Measurements from ENCODE around the gene RIN3.
"Not testable (repeated sequence)": the region's sequence is repeated elsewhere in the genome, so short reads cannot be mapped to it uniquely, and the experiment has no call there.

RIN3 gene

GRCh38 chr14:92676403-92677086, 163.0 kb downstream of the RIN3 start:
- H3K4me3 ChIP-seq (ENCODE audit: low read length) = no peak overlapping the region
- no peaks in the 10 kb centered on the region for H3K9me3 ChIP-seq (ENCODE audit: control insufficient read depth, low read length)
- peaks cover 7% of the 10 kb centered on the region for H3K4me1 ChIP-seq (ENCODE audit: control insufficient read depth, insufficient read depth, low read length)
- no peaks in the 10 kb centered on the region for H3K36me3 ChIP-seq (ENCODE audit: control insufficient read depth, insufficient read depth, low read length)
- no peaks in the 10 kb centered on the region for H3K27me3 ChIP-seq (ENCODE audit: control insufficient read depth, insufficient read depth, low read length)
- no peak overlapping the region for H3K9ac ChIP-seq (ENCODE audit: low read length)

GRCh38 chr14:92677087-92677668, 163.6 kb downstream of the RIN3 start:
- H3K9me3 ChIP-seq (ENCODE audit: control insufficient read depth, low read length) = no peaks in the 10 kb centered on the region
- no peaks in the 10 kb centered on the region for H3K36me3 ChIP-seq (ENCODE audit: control insufficient read depth, insufficient read depth, low read length)
- no peaks in the 10 kb centered on the region for H3K27me3 ChIP-seq (ENCODE audit: control insufficient read depth, insufficient read depth, low read length)
- H3K9ac ChIP-seq (ENCODE audit: low read length) = no peak overlapping the region
- peaks cover 7% of the 10 kb centered on the region for H3K4me1 ChIP-seq (ENCODE audit: control insufficient read depth, insufficient read depth, low read length)
- no peak overlapping the region for H3K4me3 ChIP-seq (ENCODE audit: low read length)

GRCh38 chr14:92677955-92678354, 164.4 kb downstream of the RIN3 start:
- no peak overlapping the region for H3K4me3 ChIP-seq (ENCODE audit: low read length)
- no peak overlapping the region for H3K9ac ChIP-seq (ENCODE audit: low read length)
- H3K9me3 ChIP-seq (ENCODE audit: control insufficient read depth, low read length) = no peaks in the 10 kb centered on the region
- peaks cover 7% of the 10 kb centered on the region for H3K4me1 ChIP-seq (ENCODE audit: control insufficient read depth, insufficient read depth, low read length)
- no peaks in the 10 kb centered on the region for H3K36me3 ChIP-seq (ENCODE audit: control insufficient read depth, insufficient read depth, low read length)
- H3K27me3 ChIP-seq (ENCODE audit: control insufficient read depth, insufficient read depth, low read length) = no peaks in the 10 kb centered on the region

DNA sequence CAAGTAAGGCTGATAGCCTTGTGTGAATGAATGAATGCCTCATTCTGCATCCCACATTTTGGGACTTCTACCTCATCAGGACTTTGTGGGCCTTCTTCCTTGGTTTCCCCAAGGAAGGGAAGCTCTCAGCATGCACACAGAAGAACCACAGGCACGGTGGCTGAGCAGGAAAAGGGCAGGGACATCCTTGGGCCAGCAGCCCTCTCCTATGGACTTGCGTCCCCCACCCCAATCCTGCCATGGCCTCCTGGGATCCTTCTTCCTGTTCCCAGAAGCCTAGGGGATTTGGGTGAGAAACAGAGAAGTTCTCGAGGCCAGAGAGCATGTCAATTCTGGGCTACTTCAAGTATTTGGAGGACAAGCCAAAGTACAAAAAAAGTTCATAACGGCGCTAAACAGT, 165.2 kb downstream of the RIN3 start:
- H3K9me3 ChIP-seq (ENCODE audit: control insufficient read depth, low read length) = no peaks in the 10 kb centered on the region
- no peaks in the 10 kb centered on the region for H3K36me3 ChIP-seq (ENCODE audit: control insufficient read depth, insufficient read depth, low read length)
- no peak overlapping the region for H3K4me3 ChIP-seq (ENCODE audit: low read length)
- H3K27me3 ChIP-seq (ENCODE audit: control insufficient read depth, insufficient read depth, low read length) = no peaks in the 10 kb centered on the region
- no peak overlapping the region for H3K9ac ChIP-seq (ENCODE audit: low read length)
- H3K4me1 ChIP-seq (ENCODE audit: control insufficient read depth, insufficient read depth, low read length) = peaks cover 7% of the 10 kb centered on the region

DNA sequence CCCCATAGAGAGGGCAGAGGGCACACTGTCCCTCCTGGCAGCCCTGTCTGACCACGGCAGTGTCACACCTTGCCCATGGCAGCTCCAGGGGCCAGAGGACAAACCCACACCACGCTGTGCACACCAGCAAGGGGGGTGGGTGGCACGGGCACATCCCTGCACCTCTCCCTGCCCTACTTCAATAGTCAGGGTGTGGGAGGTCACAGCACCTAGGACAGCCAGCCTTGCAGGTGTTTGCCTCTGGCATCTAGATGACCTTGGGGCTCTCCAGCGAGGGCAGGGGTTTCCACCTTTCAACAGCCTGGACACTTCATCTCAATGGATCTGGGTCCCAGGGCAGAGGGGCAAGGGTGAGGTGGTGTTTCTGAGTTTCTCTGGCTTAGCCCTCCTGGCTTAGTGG, 165.7 kb downstream of the RIN3 start:
- H3K4me3 ChIP-seq (ENCODE audit: low read length) = no peak overlapping the region
- H3K27me3 ChIP-seq (ENCODE audit: control insufficient read depth, insufficient read depth, low read length) = no peaks in the 10 kb centered on the region
- no peaks in the 10 kb centered on the region for H3K36me3 ChIP-seq (ENCODE audit: control insufficient read depth, insufficient read depth, low read length)
- no peak overlapping the region for H3K9ac ChIP-seq (ENCODE audit: low read length)
- no peaks in the 10 kb centered on the region for H3K9me3 ChIP-seq (ENCODE audit: control insufficient read depth, low read length)
- H3K4me1 ChIP-seq (ENCODE audit: control insufficient read depth, insufficient read depth, low read length) = peaks cover 7% of the 10 kb centered on the region

- H3K4me1 ChIP-seq (ENCODE audit: control insufficient read depth, insufficient read depth, low read length) = peaks cover 14% of the 10 kb centered on the region
- H3K36me3 ChIP-seq (ENCODE audit: control insufficient read depth, insufficient read depth, low read length); H3K27me3 ChIP-seq (ENCODE audit: control insufficient read depth, insufficient read depth, low read length); H3K9me3 ChIP-seq (ENCODE audit: control insufficient read depth, low read length); H3K4me3 ChIP-seq (ENCODE audit: low read length); H3K9ac ChIP-seq (ENCODE audit: low read length): not testable (repeated sequence)
Observed at GRCh38 chr14:92680330-92680729, 166.7 kb downstream of the RIN3 start.

- Histone ChIP-seq H3K9me3 (ENCODE audit: control insufficient read depth, low read length) (no peaks in the 10 kb centered on the region), H3K9ac (ENCODE audit: low read length) (no peak overlapping the region), H3K4me1 (ENCODE audit: control insufficient read depth, insufficient read depth, low read length) (peaks cover 15% of the 10 kb centered on the region), H3K4me3 (ENCODE audit: low read length) (no peak overlapping the region), H3K27me3 (ENCODE audit: control insufficient read depth, insufficient read depth, low read length) (no peaks in the 10 kb centered on the region), H3K36me3 (ENCODE audit: control insufficient read depth, insufficient read depth, low read length) (no peaks in the 10 kb centered on the region)
Observed at GRCh38 chr14:92680781-92681650, 167.4 kb downstream of the RIN3 start.

- H3K4me1 ChIP-seq (ENCODE audit: control insufficient read depth, insufficient read depth, low read length) = peaks cover 31% of the 10 kb centered on the region
- no peaks in the 10 kb centered on the region for H3K9me3 ChIP-seq (ENCODE audit: control insufficient read depth, low read length)
- H3K4me3 ChIP-seq (ENCODE audit: low read length) = no peak overlapping the region
- H3K9ac ChIP-seq (ENCODE audit: low read length) = no peak overlapping the region
- H3K27me3 ChIP-seq (ENCODE audit: control insufficient read depth, insufficient read depth, low read length) = no peaks in the 10 kb centered on the region
- H3K36me3 ChIP-seq (ENCODE audit: control insufficient read depth, insufficient read depth, low read length) = no peaks in the 10 kb centered on the region
Observed at GRCh38 chr14:92683041-92683440, 169.5 kb downstream of the RIN3 start.

GRCh38 chr14:92684801-92685560, 171.4 kb downstream of the RIN3 start:
- no peaks in the 10 kb centered on the region for H3K36me3 ChIP-seq (ENCODE audit: control insufficient read depth, insufficient read depth, low read length)

GRCh38 chr14:92685784-92686355, 172.3 kb downstream of the RIN3 start:
- Histone ChIP-seq H3K9me3 (ENCODE audit: control insufficient read depth, low read length) (no peaks in the 10 kb centered on the region), H3K27me3 (ENCODE audit: control insufficient read depth, insufficient read depth, low read length) (no peaks in the 10 kb centered on the region), H3K4me1 (ENCODE audit: control insufficient read depth, insufficient read depth, low read length) (peaks cover 42% of the 10 kb centered on the region), H3K36me3 (ENCODE audit: control insufficient read depth, insufficient read depth, low read length) (no peaks in the 10 kb centered on the region), H3K9ac (ENCODE audit: low read length) (no peak overlapping the region), H3K4me3 (ENCODE audit: low read length) (no peak overlapping the region)

More at GRCh38 chr14:92684801-92685560, 171.4 kb downstream of the RIN3 start:
- H3K27me3 ChIP-seq (ENCODE audit: control insufficient read depth, insufficient read depth, low read length) = no peaks in the 10 kb centered on the region
- no peaks in the 10 kb centered on the region for H3K9me3 ChIP-seq (ENCODE audit: control insufficient read depth, low read length)
- peaks cover 40% of the 10 kb centered on the region for H3K4me1 ChIP-seq (ENCODE audit: control insufficient read depth, insufficient read depth, low read length)
- no peak overlapping the region for H3K4me3 ChIP-seq (ENCODE audit: low read length)
- H3K9ac ChIP-seq (ENCODE audit: low read length) = no peak overlapping the region

- Histone ChIP-seq H3K9ac (ENCODE audit: low read length) (no peak overlapping the region), H3K4me3 (ENCODE audit: low read length) (no peak overlapping the region), H3K4me1 (ENCODE audit: control insufficient read depth, insufficient read depth, low read length) (peaks cover 36% of the 10 kb centered on the region), H3K9me3 (ENCODE audit: control insufficient read depth, low read length) (no peaks in the 10 kb centered on the region), H3K27me3 (ENCODE audit: control insufficient read depth, insufficient read depth, low read length) (no peaks in the 10 kb centered on the region), H3K36me3 (ENCODE audit: control insufficient read depth, insufficient read depth, low read length) (no peaks in the 10 kb centered on the region)
Observed at GRCh38 chr14:92686411-92686899, 172.9 kb downstream of the RIN3 start.

Measured in mucosa of stomach (tissue), 1 donor.